PC-9 (cell line): ENCODE results near the gene FMNL1. TPM values are rescaled to one million over a fixed set of nuclear protein-coding genes. Genes with fewer than 3 reads are reported as not detected.

Experiments used
- BruUV-seq: library from RNA; stranded (reverse); fragments of 400-500 nt; replicated peaks from 2 replicates; lab custom pipeline; 2021; lab: Mats Ljungman, UMichigan
- CTCF ChIA-PET: fragments of 300-600 bp; sonication (Branson Sonifier 250); formaldehyde crosslinking; loops from one replicate; lab custom pipeline; 2022; ENCODE audit warnings: antibody characterized with exemption; lab: Charles Lee
- POLR2A ChIA-PET: fragments of 300-600 bp; sonication (Branson Sonifier 250); formaldehyde crosslinking; loops from one replicate; lab custom pipeline; 2022; ENCODE audit warnings: antibody characterized with exemption; ENCODE audit not compliant: unreplicated experiment; lab: Charles Lee
- DNase-seq, 2 experiments: peaks; one replicate each; pipeline versions ENCODE4 v3.0.0 to v3.0.0-alpha.2; 2015 to 2022; ENCODE audit warnings: mixed read lengths in 1 of 2
- H2AFZ ChIP-seq: fragments of 200-600 bp; sonication (generic); 2 replicates; pipeline ENCODE4 v1.8.1; 2017; ENCODE audit warnings: antibody characterized with exemption
- H3F3A ChIP-seq: fragments of 200-600 bp; sonication (generic); 2 replicates; pipeline ENCODE4 v1.8.1; 2017; ENCODE audit warnings: antibody characterized with exemption, mild to moderate bottlenecking, low read depth; ENCODE audit not compliant: insufficient read depth
- H3K27ac ChIP-seq: fragments of 200-600 bp; sonication (generic); 2 replicates; pipeline ENCODE4 v1.6.1; 2016; ENCODE audit warnings: mixed run types
- H3K27me3 ChIP-seq: fragments of 200-600 bp; sonication (generic); 2 replicates; pipeline ENCODE4 v1.6.1; 2016; ENCODE audit warnings: low read depth, mixed run types; ENCODE audit not compliant: insufficient read depth
- H3K36me3 ChIP-seq: fragments of 200-600 bp; sonication (generic); 2 replicates; pipeline ENCODE4 v1.6.1; 2016; ENCODE audit warnings: low read depth, mixed run types
- H3K4me1 ChIP-seq: fragments of 200-600 bp; sonication (generic); replicated peaks from 2 replicates; pipeline ENCODE4 v1.6.1; 2016; ENCODE audit warnings: mixed run types; ENCODE audit not compliant: insufficient read depth
- H3K4me2 ChIP-seq: fragments of 200-600 bp; sonication (generic); 2 replicates; pipeline ENCODE4 v1.6.1; 2017; ENCODE audit warnings: mixed run types
- H3K4me3 ChIP-seq: fragments of 200-600 bp; sonication (generic); 2 replicates; pipeline ENCODE4 v1.6.1; 2016; ENCODE audit warnings: mixed run types
- H3K79me2 ChIP-seq: fragments of 200-600 bp; sonication (generic); 2 replicates; pipeline ENCODE4 v1.6.1; 2017; ENCODE audit warnings: low read depth, mixed run types
- H3K9me2 ChIP-seq: fragments of 200-600 bp; sonication (generic); 2 replicates; pipeline ENCODE4 v1.8.1; 2017; ENCODE audit warnings: mild to moderate bottlenecking; ENCODE audit not compliant: insufficient read depth
- H3K9me3 ChIP-seq: fragments of 200-600 bp; sonication (generic); 2 replicates; pipeline ENCODE4 v1.8.1; 2016; ENCODE audit warnings: low read depth; ENCODE audit not compliant: insufficient read depth
- H4K20me1 ChIP-seq: fragments of 200-600 bp; sonication (generic); 2 replicates; pipeline ENCODE4 v1.8.1; 2017; ENCODE audit not compliant: insufficient read depth
- EZH2 ChIP-seq: fragments of 200-600 bp; sonication (generic); IDR thresholded peaks from 2 replicates; pipeline ENCODE4 v1.8.0; 2017; ENCODE audit warnings: antibody characterized with exemption, low read depth
- intact Hi-C: fragments of 100-400 bp; cut with micrococcal nuclease; formaldehyde crosslinking; loops from one replicate; pipeline ENCODE4 v1.10.0; 2022; ENCODE audit not compliant: unreplicated experiment
- total RNA-seq: library from RNA; stranded (reverse); gene quantifications from 2 replicates; pipeline ENCODE4 v1.2.3, GENCODE V29; 2021
- TF ChIP-seq, protein P1 (sequence below): fragments of 200-600 bp; sonication (generic); conservative IDR thresholded peaks from 2 replicates; pipeline ENCODE4 v1.6.1; 2017; ENCODE audit warnings: mixed run types, antibody characterized with exemption, mild to moderate bottlenecking, moderate library complexity

Gene FMNL1
- total RNA-seq, 1 experiment from 2014 or later, result 12.9 TPM

DNA sequence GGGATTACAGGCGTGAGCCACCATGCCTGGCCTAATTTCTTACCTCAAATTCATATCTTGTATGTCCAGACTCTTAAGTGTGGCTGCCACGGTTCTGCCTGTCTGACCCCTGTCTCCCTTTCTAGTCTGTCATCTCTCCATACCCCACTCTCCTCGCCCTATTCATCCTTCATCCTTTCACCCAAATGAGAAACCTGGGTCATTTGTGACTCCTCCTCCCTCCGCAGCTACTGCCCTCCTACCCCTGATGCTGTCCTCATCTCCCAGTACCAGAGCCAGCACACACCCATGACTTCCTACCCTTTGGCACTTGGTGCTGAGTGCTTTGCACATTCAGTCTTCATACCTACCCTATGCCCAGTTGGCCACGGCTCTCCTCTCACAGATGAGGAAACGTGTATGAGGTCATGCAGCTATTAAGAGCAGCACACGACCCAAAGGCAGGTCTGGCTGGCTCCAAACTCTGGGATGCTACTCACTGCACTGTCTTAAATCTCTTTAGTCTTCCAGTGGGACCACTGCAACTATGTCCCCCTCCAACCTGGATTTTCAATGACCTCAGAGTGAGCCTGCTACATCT is 38.6 kb downstream of the FMNL1 start:
- no peaks in the 10 kb centered on the region for H3K27me3 ChIP-seq
- no TSS peak for BruUV-seq
- POLR2A ChIA-PET, result interaction anchor here (0.6 kb wide), 1 partner anchor 138 kb away, joined by 3 read pairs; no protein-coding TSS in a partner anchor

DNA sequence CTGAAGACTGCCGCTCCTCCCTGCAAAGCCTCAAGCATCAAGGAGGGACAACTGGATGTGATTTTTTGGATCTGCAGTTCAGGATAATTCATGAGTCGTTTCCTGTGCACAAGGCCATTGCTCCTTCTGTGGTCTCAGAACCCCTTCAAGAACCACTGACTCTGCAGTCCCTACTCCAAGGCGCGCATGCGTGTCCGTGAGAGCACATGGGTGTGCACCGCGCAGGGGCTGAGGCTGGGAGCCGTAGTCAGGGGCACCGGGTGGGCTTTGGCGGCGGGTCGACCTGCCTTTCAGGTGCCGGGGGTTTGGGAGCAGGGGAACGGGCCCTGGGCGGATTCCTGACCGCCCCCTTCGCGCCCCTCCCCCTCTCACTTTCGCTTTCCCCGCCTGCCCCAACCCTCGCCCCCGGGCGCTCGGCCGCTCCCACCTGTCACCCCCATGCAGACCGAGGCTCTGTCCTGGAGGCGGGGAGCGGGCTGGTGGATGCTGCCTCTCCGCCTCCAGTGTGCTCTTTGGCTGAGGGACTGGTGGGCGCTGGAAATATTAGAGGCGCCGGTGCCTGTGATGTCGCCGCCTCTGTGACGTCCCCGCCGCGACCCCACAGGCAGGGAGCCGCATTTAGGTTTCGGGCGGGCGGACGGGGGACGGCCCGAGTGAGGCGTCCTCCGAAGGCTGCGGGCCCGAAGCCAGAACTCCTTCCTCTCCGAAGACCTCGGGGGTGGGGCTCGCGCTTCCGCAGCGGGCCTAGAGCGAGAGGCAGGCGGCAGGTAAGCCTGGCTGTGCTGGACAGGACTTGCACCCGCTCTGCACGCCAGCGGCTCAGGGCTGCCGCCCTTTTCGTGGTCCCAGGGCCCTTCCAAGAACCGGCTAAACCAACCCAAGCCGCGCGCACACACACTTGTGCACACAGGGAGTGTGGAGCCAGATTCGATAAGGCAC is 40.2 kb downstream of the FMNL1 start, which contains the start of gene SPATA32:
SPATA32 (minus strand) TSS at position 518 of the 939 bp plus-strand sequence; CDS start at position 440, 78 bp downstream.
- Histone ChIP-seq H3K36me3 (peaks cover 16% of the 10 kb centered on the region), H3K4me1 (peaks cover 11% of the 10 kb centered on the region; the same call in 1 of the 2 replicates), H3K27ac (no peak within 1 kb of the TSS), H3K9me2 (no peaks in the 10 kb centered on the region), H4K20me1 (0 out of 2 replicates have a peak, but pooled peaks cover 15% of the 10 kb centered on the region), H2AFZ (no peak within 1 kb of the TSS), H3K4me2 (no peak within 1 kb of the TSS), H3K9me3 (no peaks in the 10 kb centered on the region), H3K4me3 (no peak within 1 kb of the TSS), H3K79me2 (no peaks in the 10 kb centered on the region), H3F3A (peaks cover 57% of the 10 kb centered on the region), H3K27me3 (no peaks in the 10 kb centered on the region)
- intact Hi-C loops, result no loop called here
- ChIA-PET POLR2A (no interaction called here), CTCF (no interaction called here)
- DNase-seq, result no peak
- no peak for TF ChIP-seq EZH2
- TF ChIP-seq, protein P1, sequence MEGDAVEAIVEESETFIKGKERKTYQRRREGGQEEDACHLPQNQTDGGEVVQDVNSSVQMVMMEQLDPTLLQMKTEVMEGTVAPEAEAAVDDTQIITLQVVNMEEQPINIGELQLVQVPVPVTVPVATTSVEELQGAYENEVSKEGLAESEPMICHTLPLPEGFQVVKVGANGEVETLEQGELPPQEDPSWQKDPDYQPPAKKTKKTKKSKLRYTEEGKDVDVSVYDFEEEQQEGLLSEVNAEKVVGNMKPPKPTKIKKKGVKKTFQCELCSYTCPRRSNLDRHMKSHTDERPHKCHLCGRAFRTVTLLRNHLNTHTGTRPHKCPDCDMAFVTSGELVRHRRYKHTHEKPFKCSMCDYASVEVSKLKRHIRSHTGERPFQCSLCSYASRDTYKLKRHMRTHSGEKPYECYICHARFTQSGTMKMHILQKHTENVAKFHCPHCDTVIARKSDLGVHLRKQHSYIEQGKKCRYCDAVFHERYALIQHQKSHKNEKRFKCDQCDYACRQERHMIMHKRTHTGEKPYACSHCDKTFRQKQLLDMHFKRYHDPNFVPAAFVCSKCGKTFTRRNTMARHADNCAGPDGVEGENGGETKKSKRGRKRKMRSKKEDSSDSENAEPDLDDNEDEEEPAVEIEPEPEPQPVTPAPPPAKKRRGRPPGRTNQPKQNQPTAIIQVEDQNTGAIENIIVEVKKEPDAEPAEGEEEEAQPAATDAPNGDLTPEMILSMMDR, result no peak
- BruUV-seq, result no TSS peak

More for the DNA sequence above, 38.6 kb downstream of the FMNL1 start:
- Histone ChIP-seq H3K4me2 (no peak overlapping the region), H2AFZ (no peak overlapping the region), H3F3A (peaks cover 43% of the 10 kb centered on the region), H3K79me2 (no peaks in the 10 kb centered on the region), H3K4me1 (peaks cover 7% of the 10 kb centered on the region; the same call in 1 of the 2 replicates), H3K27ac (no peak overlapping the region), H3K36me3 (peaks cover 13% of the 10 kb centered on the region; the same call in 1 of the 2 replicates), H3K9me3 (no peaks in the 10 kb centered on the region), H4K20me1 (0 out of 2 replicates have a peak, but pooled peaks cover 14% of the 10 kb centered on the region), H3K4me3 (no peak overlapping the region), H3K9me2 (no peaks in the 10 kb centered on the region)
- CTCF ChIA-PET, result interaction anchor here (0.7 kb wide), 1 partner anchor 52 kb away, joined by 3 read pairs; no protein-coding TSS in a partner anchor
- TF ChIP-seq, protein P1, result no peak
- TF ChIP-seq EZH2, result no peak
- intact Hi-C loops, result no loop called here
- DNase-seq, result no peak
